GM19463 (cell line): ENCODE data around the gene MARVELD2.
"Not testable (repeated sequence)": the region's sequence is repeated elsewhere in the genome, so short reads cannot be mapped to it uniquely, and the experiment has no call there.

Source experiments
- ATAC-seq: cut with Tn5 transposase; IDR thresholded peaks from one replicate; pipeline ENCODE4 v1.9.1; 2021; ENCODE audit warnings: mild to moderate bottlenecking, moderate library complexity; ENCODE audit not compliant: unreplicated experiment

The MARVELD2 gene

DNA sequence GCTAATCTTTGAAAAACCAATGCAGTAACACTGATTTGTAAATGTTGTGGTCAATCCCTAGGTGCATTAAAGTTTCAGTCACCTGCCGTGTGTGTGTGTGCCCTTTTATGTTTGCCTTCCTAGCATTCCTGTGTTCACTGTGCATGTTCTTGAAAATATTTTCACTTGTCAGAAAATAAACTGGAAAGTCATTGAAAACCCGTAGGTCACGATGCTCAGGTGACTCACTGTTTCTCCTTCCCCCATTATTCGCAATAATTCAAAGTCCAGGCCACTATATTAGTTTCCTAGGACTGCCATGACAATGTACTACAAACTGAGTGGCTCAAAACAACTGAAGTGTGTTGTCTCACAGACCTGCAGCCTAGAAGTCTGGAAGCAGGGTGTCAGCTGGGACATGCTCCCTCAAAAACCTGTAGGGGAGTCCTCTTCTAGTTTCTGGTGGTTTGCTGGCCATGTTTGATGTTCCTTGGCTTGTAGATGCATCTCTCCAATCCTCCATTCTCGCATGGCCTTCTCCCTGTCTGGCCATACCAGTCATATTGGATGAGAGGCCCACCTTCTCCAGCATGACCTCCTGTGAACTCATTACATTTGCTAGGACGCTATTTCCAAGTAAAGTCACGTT, 29.3 kb downstream of the MARVELD2 start:
- ATAC-seq: no peak

DNA sequence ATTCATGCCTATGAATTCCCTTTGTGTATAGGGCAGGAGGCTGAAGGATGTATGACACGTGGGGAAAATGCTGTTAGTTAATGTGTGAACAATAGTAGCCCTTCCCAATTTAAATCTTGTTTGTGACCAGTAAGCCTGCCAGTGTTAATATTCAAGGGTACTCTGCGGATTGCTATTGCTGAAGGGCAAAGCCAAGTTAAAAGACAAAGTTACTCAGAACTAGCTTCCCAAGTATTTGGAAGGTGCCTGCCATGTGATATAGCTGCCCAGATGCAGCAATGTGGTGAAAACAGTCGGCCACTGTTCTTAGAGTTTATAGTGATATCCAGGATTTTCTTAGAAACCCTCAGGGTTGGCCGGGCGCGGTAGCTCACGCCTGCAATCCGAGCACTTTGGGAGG, 34.6 kb downstream of the MARVELD2 start:
- ATAC-seq: no peak

DNA sequence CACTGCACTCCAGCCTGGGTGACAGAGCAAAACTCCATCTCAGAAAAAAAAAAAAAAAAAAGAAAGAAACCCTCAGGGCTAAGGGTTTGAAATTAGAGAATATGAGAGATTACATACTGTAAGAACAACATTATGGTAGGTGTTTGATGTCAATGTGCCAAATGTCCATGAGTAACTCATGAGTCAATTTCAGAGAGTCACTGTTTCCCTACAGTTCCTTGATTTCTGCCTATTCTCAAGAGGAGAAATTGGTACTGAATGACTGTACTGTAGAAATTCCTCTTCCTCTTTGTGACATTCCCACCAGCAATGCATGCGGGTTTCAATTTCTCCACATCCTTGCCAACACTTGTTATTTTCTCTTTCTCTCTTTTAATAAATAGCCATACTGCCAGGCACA, 35.2 kb downstream of the MARVELD2 start:
- ATAC-seq: no peak

DNA sequence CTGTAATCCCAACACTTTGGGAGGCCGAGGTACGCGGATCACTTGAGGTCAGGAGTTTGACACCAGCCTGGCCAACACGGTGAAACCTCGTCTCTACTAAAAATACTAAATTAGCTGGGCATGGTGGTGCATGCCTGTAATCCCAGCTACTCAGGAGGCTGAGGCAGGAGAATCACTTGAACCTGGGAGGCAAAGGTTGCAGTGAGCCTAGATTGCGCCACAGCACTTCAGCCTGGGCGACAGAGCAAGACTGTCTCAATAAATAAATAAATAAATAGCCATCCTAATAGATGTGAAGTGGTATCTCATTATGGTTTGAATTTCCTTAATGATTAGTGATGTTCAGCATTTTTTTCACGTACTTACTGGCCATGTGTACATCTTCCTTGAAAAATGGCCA, 35.6 kb downstream of the MARVELD2 start:
- ATAC-seq: not testable (repeated sequence)

DNA sequence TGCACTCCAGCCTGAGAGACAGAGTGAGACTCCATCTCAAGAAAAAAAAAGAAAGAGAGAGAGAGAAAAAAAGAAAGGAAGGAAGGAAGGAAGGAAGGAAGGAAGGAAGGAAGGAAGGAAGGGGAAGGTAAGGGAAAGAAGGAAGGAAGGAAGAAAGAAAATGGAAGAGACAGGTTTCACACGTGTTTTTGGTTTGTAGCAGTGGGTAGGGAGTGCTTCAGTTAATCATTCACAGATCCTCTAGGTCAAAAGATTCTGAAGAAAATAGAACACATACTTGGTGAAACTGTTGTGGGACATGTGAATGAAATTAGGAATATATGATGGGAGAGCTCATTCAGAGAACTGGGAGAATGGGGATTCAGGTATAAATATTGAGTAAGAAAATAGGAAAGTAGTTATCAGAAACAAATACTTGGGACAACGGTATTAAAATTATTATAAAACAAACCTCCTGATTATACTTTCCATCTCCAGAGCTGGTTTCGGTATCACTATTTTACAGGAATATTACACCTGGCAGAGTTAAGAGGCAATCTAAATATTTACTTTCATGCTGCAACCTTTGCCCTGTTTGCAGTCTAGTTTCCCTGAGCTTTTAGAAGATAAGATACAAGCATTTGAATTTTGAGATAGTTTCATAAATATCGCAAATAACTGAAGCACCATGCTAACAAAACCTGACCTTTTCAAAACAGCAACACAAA, 37.2 kb downstream of the MARVELD2 start:
- ATAC-seq: no peak

DNA sequence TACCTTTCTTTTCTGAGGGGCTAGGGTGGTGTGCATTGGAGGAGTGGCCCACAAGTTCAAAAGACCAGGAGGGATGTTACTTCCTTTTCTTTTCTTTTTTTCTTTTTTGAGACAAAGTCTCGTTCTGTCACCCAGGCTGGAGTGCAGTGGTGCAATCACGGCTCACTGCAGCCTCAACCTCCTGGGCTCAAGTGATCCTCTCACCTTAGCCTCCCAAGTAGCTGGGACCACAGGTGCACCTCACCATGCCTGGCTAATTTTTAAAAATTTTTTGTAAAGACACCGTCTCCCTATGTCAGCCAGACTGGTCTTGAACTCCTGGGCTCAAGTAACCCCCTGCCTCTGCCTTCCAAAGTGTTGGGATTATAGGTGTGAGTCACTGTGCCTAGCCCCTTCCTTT, 38.6 kb downstream of the MARVELD2 start:
- not testable (repeated sequence) for ATAC-seq

DNA sequence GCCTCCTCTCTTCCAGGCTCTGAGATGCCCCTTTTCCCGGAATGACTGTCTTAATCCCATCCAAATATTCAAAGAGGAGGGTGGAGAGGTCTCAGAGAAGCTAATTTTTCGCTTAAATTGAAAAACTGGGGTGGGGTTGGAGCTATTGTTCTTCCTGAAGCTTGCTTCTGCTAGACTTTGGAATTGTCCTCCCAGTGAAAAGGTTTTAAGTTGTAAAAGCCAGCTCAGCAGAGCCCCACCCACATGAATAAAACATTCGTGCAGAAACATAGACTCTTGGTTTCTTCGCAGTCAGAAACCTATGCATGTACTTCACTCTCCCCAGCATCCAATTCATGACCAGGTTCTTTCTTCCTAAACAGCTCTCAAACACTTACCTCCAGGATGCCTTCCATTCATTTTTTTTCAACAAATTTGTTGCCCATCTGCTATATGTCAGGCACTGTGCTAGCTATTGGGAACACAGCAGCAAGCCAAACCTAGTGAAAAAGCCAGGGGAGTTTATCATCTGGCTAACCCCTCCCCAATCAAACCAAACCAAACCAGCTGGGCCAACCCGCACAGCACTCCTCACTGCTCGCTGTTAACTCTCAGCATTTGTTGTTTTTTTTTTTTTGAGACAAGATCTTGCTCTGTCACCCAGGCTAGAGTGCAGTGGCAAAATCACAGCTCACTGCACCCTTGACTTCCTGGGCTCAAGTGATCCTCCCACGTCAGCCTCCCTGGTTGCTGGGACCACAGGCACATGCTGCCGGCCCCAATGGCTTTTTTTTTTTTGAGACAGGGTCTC, 39.7 kb downstream of the MARVELD2 start:
- no peak for ATAC-seq

DNA sequence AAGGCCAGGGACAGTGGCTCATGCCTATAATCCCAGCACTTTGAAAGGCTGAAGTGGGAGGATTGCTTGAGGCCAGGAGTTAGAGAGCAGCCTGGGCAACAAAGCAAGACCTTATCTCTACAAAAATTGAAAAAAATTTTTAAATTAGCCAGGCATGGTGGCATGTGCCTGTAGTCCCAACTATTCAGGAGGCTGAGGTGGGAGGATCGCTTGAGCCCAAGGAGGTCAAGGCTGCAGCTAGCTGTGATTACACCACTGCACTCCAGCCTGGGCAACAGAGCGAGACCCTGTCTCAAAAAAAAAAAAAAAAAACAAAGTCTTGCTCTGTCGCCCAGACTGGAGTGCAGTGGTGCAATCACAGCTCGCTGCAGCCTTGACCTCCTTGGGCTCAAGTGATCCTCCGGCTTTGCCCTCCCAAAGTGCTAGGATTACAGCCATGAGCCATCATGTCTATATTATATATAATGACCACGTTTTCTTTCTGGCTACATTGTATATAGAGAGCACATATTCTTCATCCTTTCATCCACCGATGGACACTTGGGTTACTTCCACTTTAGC, 40.6 kb downstream of the MARVELD2 start:
- ATAC-seq: not testable (repeated sequence)

DNA sequence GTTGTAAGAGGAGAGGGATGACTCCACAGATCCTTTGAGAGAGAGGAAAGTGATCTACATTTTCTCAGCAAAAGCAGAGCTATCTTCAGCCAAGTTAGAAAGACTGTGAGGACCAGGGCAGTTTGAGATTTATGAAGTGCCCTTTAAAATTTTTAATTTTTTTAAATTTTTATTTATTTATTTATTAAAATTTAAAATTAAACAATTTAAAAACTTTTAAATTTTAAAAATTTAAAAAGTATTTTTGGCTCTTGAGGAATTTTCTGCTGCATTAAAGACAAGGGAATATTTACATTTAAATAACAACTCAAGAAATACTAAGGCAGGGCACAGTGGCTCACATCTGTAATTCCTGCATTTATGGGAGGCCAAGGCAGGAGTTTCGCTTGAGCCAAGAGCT, 47.3 kb downstream of the MARVELD2 start:
- ATAC-seq: no peak

DNA sequence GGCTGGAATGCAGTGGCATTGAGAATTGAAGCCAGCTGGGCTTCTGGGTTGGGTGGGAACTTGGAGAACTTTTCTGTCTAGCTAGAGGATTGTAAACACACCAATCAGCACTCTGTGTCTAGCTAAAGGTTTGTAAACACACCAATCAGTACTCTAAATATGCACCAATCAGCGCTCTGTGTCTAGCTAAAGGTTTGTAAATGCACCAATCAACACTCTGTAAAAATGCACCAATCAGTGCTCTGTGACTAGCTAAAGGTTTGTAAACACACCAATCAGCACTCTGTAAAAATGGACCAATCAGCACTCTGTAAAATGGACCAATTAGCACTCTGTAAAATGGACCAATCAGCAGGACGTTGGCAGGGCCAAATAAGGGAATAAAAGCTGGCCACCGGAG, 51.5 kb downstream of the MARVELD2 start:
- ATAC-seq: not testable (repeated sequence)

DNA sequence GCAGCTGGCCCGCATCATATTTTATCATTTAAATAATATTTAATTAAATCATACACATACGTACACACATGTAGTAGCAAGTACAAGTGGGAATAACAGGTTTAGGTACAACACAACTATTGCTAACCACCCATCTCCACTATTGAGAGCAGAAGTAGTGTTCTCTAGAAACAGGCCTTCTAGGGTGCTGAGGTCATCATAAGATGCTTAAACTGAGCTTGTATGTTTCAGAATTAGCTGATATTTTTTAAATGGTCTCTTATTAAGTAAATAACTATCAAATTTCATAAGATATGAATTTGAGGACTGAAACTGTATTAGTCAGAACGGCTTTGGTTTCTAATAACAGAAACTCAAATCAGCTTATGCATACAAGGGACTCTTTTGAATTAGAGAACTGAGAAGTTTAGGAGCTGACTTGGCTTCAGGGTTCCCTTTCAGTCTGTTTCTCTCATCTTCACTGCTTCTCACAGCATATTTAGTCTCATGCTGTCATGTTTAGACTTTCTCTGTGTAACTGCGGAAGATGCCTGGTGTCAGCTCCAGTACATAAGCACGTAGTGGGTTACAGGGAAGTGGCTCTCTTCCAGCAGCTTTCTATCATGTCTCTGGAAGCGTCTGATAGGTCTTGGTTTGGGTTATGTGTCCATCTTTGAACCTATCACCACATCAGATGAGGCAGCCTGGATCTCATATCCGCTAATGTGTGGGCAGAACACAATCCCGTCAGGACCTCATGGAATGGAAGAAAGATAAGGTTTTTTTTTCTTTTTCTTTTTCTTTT, 52.7 kb downstream of the MARVELD2 start:
- ATAC-seq: peak; percentile 93

DNA sequence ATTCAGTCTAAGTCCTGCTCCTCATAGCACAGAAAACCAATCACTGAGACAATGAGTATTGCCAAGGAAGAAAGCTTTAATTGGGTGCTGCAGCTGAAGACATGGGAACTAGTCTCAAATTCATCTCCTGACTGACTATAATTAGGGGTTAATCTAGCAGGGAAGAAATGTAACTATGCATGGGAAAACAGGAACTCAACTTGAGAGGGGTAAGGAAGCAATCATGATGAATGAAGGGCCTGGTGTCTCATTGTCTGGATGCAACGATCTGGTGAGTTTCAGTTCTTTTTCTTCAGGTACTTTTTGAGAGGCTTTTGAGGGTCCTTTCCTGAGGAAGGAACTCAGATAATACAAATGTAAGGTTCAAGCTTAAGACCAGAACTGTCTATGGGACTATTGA, 53.7 kb downstream of the MARVELD2 start:
- ATAC-seq: no peak

DNA sequence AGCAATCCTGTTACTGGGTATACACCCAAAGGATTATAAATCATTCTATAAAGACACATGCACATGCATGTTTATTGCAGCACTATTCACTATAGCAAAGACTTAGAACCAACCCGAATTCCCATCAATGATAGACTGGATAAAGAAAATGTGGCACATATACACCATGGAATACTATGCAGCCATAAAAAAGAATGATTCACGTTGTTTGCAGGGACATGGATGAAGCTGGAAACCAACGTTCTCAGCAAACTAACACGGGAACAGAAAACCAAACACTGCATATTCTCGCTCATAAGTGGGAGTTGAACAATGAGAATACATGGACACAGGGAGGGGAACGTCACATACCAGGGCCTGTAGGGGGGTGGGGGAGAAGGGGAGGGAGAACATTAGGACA, 56.6 kb downstream of the MARVELD2 start:
- ATAC-seq: not testable (repeated sequence)

DNA sequence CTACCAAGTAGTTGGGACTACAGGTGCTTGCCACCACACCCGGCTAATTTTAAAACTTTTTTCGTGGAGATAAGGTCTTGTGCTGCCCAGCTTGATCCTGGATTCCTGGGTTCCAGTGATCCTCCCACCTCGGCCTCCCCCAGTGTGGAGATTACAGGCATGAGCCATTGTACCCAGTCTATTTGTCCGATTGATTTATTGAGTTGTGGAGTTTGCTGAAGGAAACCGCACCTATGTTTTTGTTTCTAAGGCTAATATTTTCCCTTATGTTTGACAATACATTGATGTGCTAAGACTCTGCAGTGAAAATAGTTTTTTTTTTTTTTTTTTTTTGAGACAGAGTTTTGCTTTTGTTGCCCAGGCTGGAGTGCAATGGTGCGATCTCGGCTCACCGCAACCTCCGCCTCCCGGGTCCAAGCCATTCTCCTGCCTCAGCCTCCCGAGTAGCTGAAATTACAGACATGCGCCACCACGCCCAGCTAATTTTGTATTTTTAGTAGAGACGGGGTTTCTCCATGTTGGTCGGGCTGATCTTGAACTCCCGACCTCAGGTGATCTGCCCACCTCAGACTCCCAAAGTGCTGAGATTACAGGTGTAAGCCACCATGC, 57.7 kb downstream of the MARVELD2 start:
- not testable (repeated sequence) for ATAC-seq

DNA sequence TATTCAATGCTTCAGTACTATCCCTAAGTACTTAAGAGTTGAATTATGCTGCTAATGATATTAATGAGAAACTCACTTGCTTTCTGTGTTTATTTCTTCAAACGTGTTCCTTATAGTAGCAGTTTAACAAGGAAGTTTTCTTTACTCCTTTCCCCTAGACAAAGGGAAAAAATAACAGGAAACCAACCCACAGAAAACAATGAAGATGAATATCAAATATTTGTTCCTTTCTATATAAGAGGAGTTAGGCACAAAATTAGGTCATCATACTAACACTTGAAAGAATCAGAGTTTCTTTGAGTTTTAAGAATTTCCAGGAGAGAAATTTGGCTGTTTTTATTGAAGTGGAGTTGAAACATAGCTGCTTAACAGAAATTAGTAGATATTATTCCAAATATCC, 62.3 kb downstream of the MARVELD2 start:
- ATAC-seq: no peak

DNA sequence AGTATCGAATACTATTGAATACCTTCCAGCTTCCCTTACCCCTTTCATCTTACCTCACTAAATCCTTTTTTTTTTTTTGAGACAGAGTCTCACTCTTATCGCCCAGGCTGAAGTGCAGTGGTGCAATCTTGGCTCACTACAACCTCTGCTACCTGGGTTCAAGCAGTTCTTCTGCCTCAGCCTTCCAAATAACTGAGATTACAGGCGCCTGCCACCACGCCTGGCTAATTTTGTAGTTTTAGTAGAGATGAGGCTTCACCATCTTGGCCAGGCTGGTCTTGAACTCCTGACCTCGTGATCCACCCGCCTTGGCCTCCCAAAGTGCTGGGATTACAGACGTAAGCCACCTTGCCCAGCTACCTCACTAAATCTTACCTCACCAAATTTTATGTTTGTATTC, 63.4 kb downstream of the MARVELD2 start:
- ATAC-seq: not testable (repeated sequence)

DNA sequence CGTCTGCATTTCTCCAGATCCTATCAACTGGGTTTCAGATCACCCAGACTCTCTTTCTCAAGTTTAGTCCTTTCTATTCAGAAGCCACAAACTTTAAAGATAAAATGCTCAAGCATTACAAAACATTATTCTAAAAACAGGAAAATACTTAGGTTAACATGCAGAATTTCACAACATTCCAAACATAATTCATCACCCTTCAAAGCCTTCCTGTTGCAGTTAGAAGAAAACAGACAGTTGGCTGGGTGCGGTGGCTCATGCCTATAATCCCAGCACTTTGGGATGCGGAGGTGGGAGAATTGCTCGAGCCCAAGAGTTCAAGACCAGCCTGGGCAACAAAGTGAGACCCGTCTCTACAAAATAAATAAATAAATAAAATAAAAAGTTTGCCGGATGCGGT, 70.0 kb downstream of the MARVELD2 start:
- no peak for ATAC-seq

DNA sequence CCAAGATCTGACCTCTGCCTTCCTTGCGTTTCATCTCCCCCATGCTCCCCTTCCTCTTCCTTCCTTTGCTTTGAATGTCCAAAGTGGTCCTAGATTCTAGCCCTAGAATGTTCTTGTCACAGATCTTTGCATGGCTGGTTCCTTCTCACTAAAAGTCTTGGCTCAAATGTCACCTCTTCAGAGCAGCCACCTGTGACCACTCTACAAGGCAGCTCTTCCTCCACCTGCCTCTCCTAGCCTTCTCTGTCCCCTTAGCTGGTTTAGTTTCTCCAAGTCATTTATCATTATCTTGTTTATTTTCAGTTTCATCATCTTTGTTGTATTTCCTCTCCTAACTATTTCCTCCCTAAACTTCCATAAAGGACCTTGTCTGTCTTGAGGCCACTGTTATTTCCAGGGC, 70.6 kb downstream of the MARVELD2 start:
- no peak for ATAC-seq

DNA sequence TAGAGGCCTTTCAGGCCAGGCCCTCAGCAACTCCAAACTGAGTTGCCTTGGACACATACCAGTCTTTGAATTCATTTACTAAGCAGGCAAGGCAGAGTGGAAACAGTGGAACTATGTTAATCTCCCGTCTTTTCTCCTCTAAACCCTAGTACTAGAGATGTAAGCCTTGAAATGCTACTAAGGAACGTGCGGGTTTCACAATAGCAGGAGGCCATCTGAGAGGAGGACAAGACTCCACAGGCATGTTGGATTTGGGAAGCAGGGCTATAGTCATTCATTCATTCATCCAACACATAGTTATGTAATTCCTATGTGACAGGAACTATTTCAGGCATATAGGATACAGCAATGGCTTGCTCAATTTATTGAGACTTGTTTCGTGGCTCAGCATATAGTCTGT, 74.3 kb downstream of the MARVELD2 start:
- no peak for ATAC-seq

DNA sequence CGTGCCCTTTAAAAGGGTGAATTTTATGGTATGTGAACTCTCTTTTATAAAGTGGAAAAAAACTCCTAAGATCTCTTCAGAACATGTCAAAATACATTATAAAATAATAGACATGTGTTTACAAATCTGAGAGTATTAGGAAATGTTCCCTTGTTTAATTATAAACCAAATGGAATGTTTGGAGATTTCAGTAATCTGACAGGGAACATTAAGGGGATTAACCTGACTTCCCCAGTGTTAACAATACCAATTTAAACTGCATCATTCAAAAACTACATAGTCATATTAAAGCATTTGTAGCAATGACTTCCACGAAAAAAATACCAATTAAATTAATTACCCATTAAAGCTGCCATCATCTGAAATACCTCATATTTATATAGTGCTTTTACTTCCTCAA, 76.1 kb downstream of the MARVELD2 start:
- no peak for ATAC-seq
